Peyer's patch (tissue), 4 donors: ENCODE measurements around the gene SHOX.

Experiments
- CTCF ChIP-seq, 6 experiments: fragments of 450-650 bp in 4 of 6; fragments of 200-600 bp in 2 of 6; sonication (generic) in 1 of 6; IDR thresholded peaks; one replicate each; pipeline ENCODE4 v1.5.1; 2017 to 2019; ENCODE audit warnings: antibody characterized with exemption in 6 of 6, mild to moderate bottlenecking in 3 of 6, moderate library complexity in 1 of 6
- POLR2A ChIP-seq, 2 donors: fragments of 450-650 bp; IDR thresholded peaks; one replicate each; pipeline ENCODE4 v1.5.1; 2017; ENCODE audit warnings: antibody characterized with exemption in 2 of 2, mild to moderate bottlenecking in 2 of 2, moderate library complexity in 2 of 2

GRCh38 chrX:585115-585808, 45.3 kb upstream of the SHOX start:
- no peak for TF ChIP-seq POLR2A (IDR thresholded peaks at IDR 0.05)
- no peak for TF ChIP-seq CTCF (IDR thresholded peaks at IDR 0.05)
